Urinary bladder (tissue), 4 donors: ENCODE results near the gene CALCOCO2. TPM values are rescaled to one million over a fixed set of nuclear protein-coding genes. Genes with fewer than 3 reads are reported as not detected.
"Not testable (repeated sequence)": the region's sequence is repeated elsewhere in the genome, so short reads cannot be mapped to it uniquely, and the experiment has no call there.

Experiments
- DNase-seq: peaks from one replicate; pipeline ENCODE4 v3.0.0-alpha.2; 2015; ENCODE audit errors: extremely low spot score
- H3K27ac ChIP-seq: one replicate; pipeline ENCODE4 v1.5.1; 2013; ENCODE audit warnings: low read depth, mild to moderate bottlenecking, moderate library complexity
- H3K36me3 ChIP-seq: one replicate; pipeline ENCODE4 v1.6.1; 2013; ENCODE audit warnings: mild to moderate bottlenecking, moderate library complexity; ENCODE audit not compliant: insufficient read depth
- H3K4me1 ChIP-seq: one replicate; pipeline ENCODE4 v1.6.1; 2013; ENCODE audit warnings: mild to moderate bottlenecking, moderate library complexity; ENCODE audit not compliant: insufficient read depth
- H3K4me3 ChIP-seq: one replicate; pipeline ENCODE4 v1.5.1; 2013; ENCODE audit warnings: low read depth, low read length
- WGBS: extraction: QIAGEN DNeasy Blood & Tissue Kit; methylation state at CpG from one replicate; pipeline ENCODE4 v1.1.7; 2013; 5-methylcytosine and 5-hydroxymethylcytosine counted together
- polyA plus RNA-seq: library from polyadenylated mRNA; stranded (reverse); fragments of 200-250 nt; gene quantifications from one replicate; pipeline ENCODE4 v1.2.3, GENCODE V29; 2013
- total RNA-seq: library from RNA; depleted of rRNA; stranded (reverse); fragments of >200 nt; gene quantifications from one replicate; pipeline ENCODE4 v1.2.3, GENCODE V29; 2014
- donor health status: healthy with polysubstance abuse.
- donor health status: healthy.

CALCOCO2 gene
- total RNA-seq (67.5 TPM), polyA plus RNA-seq (165 TPM)

- peaks cover 1% of the 10 kb centered on the region for H3K4me1 ChIP-seq
- peak within 1 kb of the TSS; percentile 75 for H3K4me3 ChIP-seq
- DNase-seq = peak; percentile 81
- under 1% methylated on average over 48 of the region's 48 CpGs for WGBS
- H3K36me3 ChIP-seq = no peaks in the 10 kb centered on the region
- peak within 1 kb of the TSS; percentile 83 for H3K27ac ChIP-seq
Measured at GRCh38 chr17:48830840-48831548, at the start of gene CALCOCO2. Gene CALCOCO2 (plus strand): TSS chr17:48831035. CDS start chr17:48841708, 10,673 bp downstream.

- 53% methylated on average over 7 of the region's 7 CpGs for WGBS
- Histone ChIP-seq H3K4me3 (no peak overlapping the region), H3K36me3 (no peaks in the 10 kb centered on the region), H3K4me1 (no peaks in the 10 kb centered on the region), H3K27ac (no peak overlapping the region)
- no peak for DNase-seq
Measured at GRCh38 chr17:48787828-48788227, 43.0 kb upstream of the CALCOCO2 start.

GRCh38 chr17:48790607-48791127 lies 40.2 kb upstream of the CALCOCO2 start:
- Histone ChIP-seq H3K36me3 (no peaks in the 10 kb centered on the region), H3K27ac (no peak overlapping the region), H3K4me1 (no peaks in the 10 kb centered on the region), H3K4me3 (no peak overlapping the region)
- no peak for DNase-seq
- WGBS = 32% methylated on average over 9 of the region's 9 CpGs

- H3K4me1 ChIP-seq = peaks cover 2% of the 10 kb centered on the region
- no peak overlapping the region for H3K4me3 ChIP-seq
- no peaks in the 10 kb centered on the region for H3K36me3 ChIP-seq
- H3K27ac ChIP-seq = no peak overlapping the region
- peak; percentile 70 for DNase-seq
- WGBS = 46% methylated on average over 14 of the region's 14 CpGs
Measured at GRCh38 chr17:48791128-48792032, 39.5 kb upstream of the CALCOCO2 start.

GRCh38 chr17:48792033-48792798 lies 38.6 kb upstream of the CALCOCO2 start:
- Histone ChIP-seq H3K4me3 (no peak overlapping the region), H3K27ac (no peak overlapping the region), H3K4me1 (peaks cover 2% of the 10 kb centered on the region), H3K36me3 (no peaks in the 10 kb centered on the region)
- WGBS = 42% methylated on average over 3 of the region's 3 CpGs
- DNase-seq = no peak

- Histone ChIP-seq H3K4me3 (no peak overlapping the region), H3K4me1 (peaks cover 2% of the 10 kb centered on the region), H3K36me3 (no peaks in the 10 kb centered on the region), H3K27ac (no peak overlapping the region)
- WGBS = 31% methylated on average over 10 of the region's 10 CpGs
- DNase-seq = peak; percentile 66
Measured at GRCh38 chr17:48795444-48796162, 35.2 kb upstream of the CALCOCO2 start.

- H3K36me3 ChIP-seq, H3K27ac ChIP-seq, DNase-seq, H3K4me3 ChIP-seq, H3K4me1 ChIP-seq: not testable (repeated sequence)
- WGBS = 60% methylated on average over 6 of the region's 6 CpGs
Measured at GRCh38 chr17:48796163-48796522, 34.7 kb upstream of the CALCOCO2 start.

GRCh38 chr17:48799069-48799723 lies 31.6 kb upstream of the CALCOCO2 start:
- 81% methylated on average over 11 of the region's 11 CpGs for WGBS
- H3K27ac ChIP-seq = no peak overlapping the region
- no peak overlapping the region for H3K4me3 ChIP-seq
- no peak for DNase-seq
- peaks cover 2% of the 10 kb centered on the region for H3K4me1 ChIP-seq
- H3K36me3 ChIP-seq = no peaks in the 10 kb centered on the region

GRCh38 chr17:48800626-48801217 lies 30.1 kb upstream of the CALCOCO2 start:
- no peak overlapping the region for H3K27ac ChIP-seq
- H3K36me3 ChIP-seq = no peaks in the 10 kb centered on the region
- 61% methylated on average over 5 of the region's 5 CpGs for WGBS
- no peak for DNase-seq
- no peak overlapping the region for H3K4me3 ChIP-seq
- peaks cover 2% of the 10 kb centered on the region for H3K4me1 ChIP-seq

- no peak for DNase-seq
- no peaks in the 10 kb centered on the region for H3K36me3 ChIP-seq
- 7% methylated on average over 9 of the region's 9 CpGs for WGBS
- H3K27ac ChIP-seq = no peak overlapping the region
- no peaks in the 10 kb centered on the region for H3K4me1 ChIP-seq
- no peak overlapping the region for H3K4me3 ChIP-seq
Measured at GRCh38 chr17:48804936-48805411, 25.9 kb upstream of the CALCOCO2 start.

- Histone ChIP-seq H3K36me3 (no peaks in the 10 kb centered on the region), H3K4me3 (no peak overlapping the region), H3K27ac (no peak overlapping the region), H3K4me1 (no peaks in the 10 kb centered on the region)
- WGBS = 63% methylated on average over 4 of the region's 4 CpGs
- no peak for DNase-seq
Measured at GRCh38 chr17:48809182-48809581, 21.7 kb upstream of the CALCOCO2 start.

- no peak overlapping the region for H3K27ac ChIP-seq
- no peaks in the 10 kb centered on the region for H3K4me1 ChIP-seq
- H3K4me3 ChIP-seq = no peak overlapping the region
- 90% methylated on average over 3 of the region's 3 CpGs for WGBS
- no peaks in the 10 kb centered on the region for H3K36me3 ChIP-seq
- no peak for DNase-seq
Measured at GRCh38 chr17:48812001-48812400, 18.8 kb upstream of the CALCOCO2 start.
